GM18870 (cell line): Measurements from ENCODE around the gene POM121C.
A peak's percentile ranks its signal among the peaks of the same experiment; 100 is the strongest.
"Not testable (repeated sequence)": the region's sequence is repeated elsewhere in the genome, so short reads cannot be mapped to it uniquely, and the experiment has no call there.

Experiments used
- ATAC-seq: cut with Tn5 transposase; IDR thresholded peaks from one replicate; pipeline ENCODE4 v1.9.1; 2021; ENCODE audit warnings: moderate library complexity; ENCODE audit not compliant: unreplicated experiment

The POM121C gene

GRCh38 chr7:75439000-75439399 is 47.1 kb downstream of the POM121C start:
- ATAC-seq: not testable (repeated sequence)

GRCh38 chr7:75423481-75423880 is 62.6 kb downstream of the POM121C start:
- ATAC-seq: not testable (repeated sequence)

- not testable (repeated sequence) for ATAC-seq
These were observed 64.0 kb downstream of the POM121C start for GRCh38 chr7:75421798-75422710.

GRCh38 chr7:75420152-75420551 is 65.9 kb downstream of the POM121C start:
- not testable (repeated sequence) for ATAC-seq

GRCh38 chr7:75419693-75420092 is 66.4 kb downstream of the POM121C start:
- ATAC-seq: not testable (repeated sequence)

- not testable (repeated sequence) for ATAC-seq
These were observed 66.9 kb downstream of the POM121C start for GRCh38 chr7:75419210-75419609.

- not testable (repeated sequence) for ATAC-seq
These were observed 67.7 kb downstream of the POM121C start for GRCh38 chr7:75418292-75418858.

- not testable (repeated sequence) for ATAC-seq
These were observed 69.3 kb downstream of the POM121C start for GRCh38 chr7:75416787-75417186.

- ATAC-seq: not testable (repeated sequence)
These were observed 70.2 kb downstream of the POM121C start for GRCh38 chr7:75415829-75416373.

GRCh38 chr7:75415428-75415817 is 70.7 kb downstream of the POM121C start:
- ATAC-seq: not testable (repeated sequence)

- ATAC-seq: not testable (repeated sequence)
These were observed 71.2 kb downstream of the POM121C start for GRCh38 chr7:75414708-75415427.

- ATAC-seq: not testable (repeated sequence)
These were observed 71.9 kb downstream of the POM121C start for GRCh38 chr7:75414204-75414603.

- ATAC-seq: not testable (repeated sequence)
These were observed 75.3 kb downstream of the POM121C start for GRCh38 chr7:75410823-75411173.

- ATAC-seq: peak; percentile 73
These were observed 75.9 kb downstream of the POM121C start for GRCh38 chr7:75409880-75410822.

GRCh38 chr7:75404663-75405062 is 81.4 kb downstream of the POM121C start:
- ATAC-seq: not testable (repeated sequence)

- ATAC-seq: not testable (repeated sequence)
These were observed 82.3 kb downstream of the POM121C start for GRCh38 chr7:75403455-75404443.

GRCh38 chr7:75400575-75400974 is 85.5 kb downstream of the POM121C start:
- ATAC-seq: not testable (repeated sequence)

GRCh38 chr7:75398771-75399700 is 87.1 kb downstream of the POM121C start:
- ATAC-seq: not testable (repeated sequence)
